A673 (cell line): ENCODE measurements around the gene MICB. TPM values are rescaled to one million over a fixed set of nuclear protein-coding genes. Genes with fewer than 3 reads are reported as not detected.

ENCODE experiments used
- BruUV-seq: library from RNA; stranded (reverse); fragments of 400-500 nt; replicated peaks from 2 replicates; lab custom pipeline; 2021; lab: Mats Ljungman, UMichigan
- CTCF ChIA-PET: fragments of 300-600 bp; sonication (Branson Sonifier 250); formaldehyde crosslinking; loops from one replicate; lab custom pipeline; 2022; ENCODE audit warnings: antibody characterized with exemption; lab: Charles Lee
- POLR2A ChIA-PET: fragments of 300-600 bp; sonication (Branson Sonifier 250); formaldehyde crosslinking; loops from one replicate; lab custom pipeline; 2022; ENCODE audit warnings: antibody characterized with exemption; ENCODE audit not compliant: low non-redundant PET; lab: Charles Lee
- DNase-seq: peaks from one replicate; pipeline ENCODE4 v3.0.0-alpha.2; 2015; ENCODE audit warnings: low spot score
- H3K27ac ChIP-seq: fragments of 200-600 bp; sonication (generic); 2 replicates; pipeline ENCODE4 v1.5.1; 2016; ENCODE audit warnings: mixed run types, low read depth, mild to moderate bottlenecking, mixed read lengths, antibody characterized with exemption, low read length; ENCODE audit not compliant: poor library complexity, severe bottlenecking
- H3K27me3 ChIP-seq: fragments of 200-600 bp; sonication (generic); replicated peaks from 2 replicates; pipeline ENCODE4 v1.6.1; 2017; ENCODE audit warnings: mixed run types, low read depth, mild to moderate bottlenecking, mixed read lengths, antibody characterized with exemption, low read length; ENCODE audit not compliant: insufficient read depth, poor library complexity
- H3K36me3 ChIP-seq: fragments of 200-600 bp; sonication (generic); 2 replicates; pipeline ENCODE4 v1.6.1; 2016; ENCODE audit warnings: mixed run types, mild to moderate bottlenecking, mixed read lengths, antibody characterized with exemption, low read length; ENCODE audit not compliant: insufficient read depth, poor library complexity, severe bottlenecking
- H3K4me1 ChIP-seq: fragments of 200-600 bp; sonication (generic); 2 replicates; pipeline ENCODE4 v1.6.1; 2017; ENCODE audit warnings: mixed run types, mild to moderate bottlenecking, mixed read lengths, antibody characterized with exemption, low read length; ENCODE audit not compliant: insufficient read depth, poor library complexity, severe bottlenecking
- H3K4me3 ChIP-seq: fragments of 200-600 bp; sonication (generic); 2 replicates; pipeline ENCODE4 v1.5.1; 2016; ENCODE audit warnings: low read depth, mixed run types, mild to moderate bottlenecking, mixed read lengths, low read length; ENCODE audit not compliant: poor library complexity, severe bottlenecking
- H3K9me3 ChIP-seq: fragments of 200-600 bp; sonication (generic); 2 replicates; pipeline ENCODE4 v1.6.1; 2016; ENCODE audit warnings: mixed run types, low read depth, mild to moderate bottlenecking, mixed read lengths, antibody characterized with exemption, low read length; ENCODE audit not compliant: poor library complexity, severe bottlenecking
- EZH2 ChIP-seq: fragments of 200-600 bp; sonication (generic); IDR thresholded peaks from 2 replicates; pipeline ENCODE4 v1.6.1; 2017; ENCODE audit warnings: borderline replicate concordance, low read depth, mild to moderate bottlenecking, mixed read lengths, antibody characterized with exemption, low read length; ENCODE audit not compliant: poor library complexity, severe bottlenecking
- intact Hi-C: fragments of 100-400 bp; cut with micrococcal nuclease; formaldehyde crosslinking; loops from one replicate; pipeline ENCODE4 v1.10.0; 2022; ENCODE audit not compliant: unreplicated experiment
- total RNA-seq: library from RNA; stranded (reverse); gene quantifications from 2 replicates; pipeline ENCODE4 v1.2.3, GENCODE V29; 2021
- TF ChIP-seq, protein P1 (sequence below): fragments of 300-800, 200-600 bp; sonication (generic); conservative IDR thresholded peaks from 2 replicates; pipeline ENCODE4 v1.5.1; 2017; ENCODE audit warnings: low read depth, mild to moderate bottlenecking, antibody characterized with exemption, low read length, moderate library complexity, mixed read lengths

Gene MICB
- total RNA-seq, 1 experiment from 2014 or later = 12.7 TPM

DNA sequence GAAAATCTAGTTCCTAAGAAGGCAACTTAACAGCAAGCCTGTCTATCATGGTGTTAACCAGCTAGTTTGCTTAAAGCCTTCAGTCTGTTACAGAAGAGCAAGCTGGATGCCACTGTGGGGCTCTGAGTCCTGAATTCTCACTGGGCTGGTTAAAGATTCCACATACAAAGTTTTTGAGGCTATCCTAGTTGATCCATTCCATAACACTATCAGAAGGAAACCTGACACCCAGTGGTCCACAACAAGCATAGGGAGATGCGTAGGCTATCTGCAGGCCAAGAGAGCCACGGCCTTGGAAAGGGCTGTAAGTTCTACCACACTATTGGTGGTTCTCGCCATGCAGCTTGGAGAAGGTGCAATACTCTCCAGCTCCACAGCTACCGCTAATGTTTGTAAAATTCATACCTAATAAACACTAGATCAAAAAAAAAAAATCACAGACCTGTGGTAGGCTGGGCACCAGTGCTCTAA lies 30.4 kb downstream of the MICB start:
- BruUV-seq = no TSS peak
- peaks cover 36% of the 10 kb centered on the region for H3K36me3 ChIP-seq
- no peaks in the 10 kb centered on the region for H3K27me3 ChIP-seq
- DNase-seq = no peak
- CTCF ChIA-PET = interaction anchor here (0.7 to 1.1 kb wide), 2 partner anchors 18 to 70 kb away, joined by 3 to 4 read pairs; partner anchors contain the start of gene ATP6V1G2
- intact Hi-C loops = no loop called here
- no peaks in the 10 kb centered on the region for H3K9me3 ChIP-seq
- no peak overlapping the region for H3K27ac ChIP-seq
- no peak for TF ChIP-seq EZH2
- TF ChIP-seq, protein P1, sequence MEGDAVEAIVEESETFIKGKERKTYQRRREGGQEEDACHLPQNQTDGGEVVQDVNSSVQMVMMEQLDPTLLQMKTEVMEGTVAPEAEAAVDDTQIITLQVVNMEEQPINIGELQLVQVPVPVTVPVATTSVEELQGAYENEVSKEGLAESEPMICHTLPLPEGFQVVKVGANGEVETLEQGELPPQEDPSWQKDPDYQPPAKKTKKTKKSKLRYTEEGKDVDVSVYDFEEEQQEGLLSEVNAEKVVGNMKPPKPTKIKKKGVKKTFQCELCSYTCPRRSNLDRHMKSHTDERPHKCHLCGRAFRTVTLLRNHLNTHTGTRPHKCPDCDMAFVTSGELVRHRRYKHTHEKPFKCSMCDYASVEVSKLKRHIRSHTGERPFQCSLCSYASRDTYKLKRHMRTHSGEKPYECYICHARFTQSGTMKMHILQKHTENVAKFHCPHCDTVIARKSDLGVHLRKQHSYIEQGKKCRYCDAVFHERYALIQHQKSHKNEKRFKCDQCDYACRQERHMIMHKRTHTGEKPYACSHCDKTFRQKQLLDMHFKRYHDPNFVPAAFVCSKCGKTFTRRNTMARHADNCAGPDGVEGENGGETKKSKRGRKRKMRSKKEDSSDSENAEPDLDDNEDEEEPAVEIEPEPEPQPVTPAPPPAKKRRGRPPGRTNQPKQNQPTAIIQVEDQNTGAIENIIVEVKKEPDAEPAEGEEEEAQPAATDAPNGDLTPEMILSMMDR = no peak
- POLR2A ChIA-PET = interaction anchor here (0.7 kb wide), 1 partner anchor 19 kb away, joined by 3 read pairs; the partner anchor contains the start of gene NFKBIL1
- H3K4me3 ChIP-seq = no peak overlapping the region
- no peaks in the 10 kb centered on the region for H3K4me1 ChIP-seq

- H3K4me3 ChIP-seq = no peak within 1 kb of the TSS
- H3K27me3 ChIP-seq = no peaks in the 10 kb centered on the region
- H3K9me3 ChIP-seq = no peaks in the 10 kb centered on the region
- TF ChIP-seq EZH2 = no peak
- TF ChIP-seq, protein P1 = no peak
- ChIA-PET CTCF (interaction anchor here (1.1 kb wide), 1 partner anchor 17 kb away, joined by 3 read pairs; the partner anchor contains the start of gene ATP6V1G2), POLR2A (interaction anchor here (0.7 kb wide), 1 partner anchor 19 kb away, joined by 3 read pairs; the partner anchor contains the start of gene NFKBIL1)
- H3K36me3 ChIP-seq = peaks cover 41% of the 10 kb centered on the region
- H3K27ac ChIP-seq = no peak within 1 kb of the TSS
- H3K4me1 ChIP-seq = no peaks in the 10 kb centered on the region
- DNase-seq = no peak
- intact Hi-C loops = no loop called here
- BruUV-seq = no TSS peak
Measured at GRCh38 chr6:31528821-31529328, 30.9 kb downstream of the MICB start, which contains the start of gene MCCD1. TSS of gene MCCD1 (plus strand) at chr6:31528962. CDS start at chr6:31529015, 53 bp downstream.

- Histone ChIP-seq H3K36me3 (peaks cover 47% of the 10 kb centered on the region), H3K9me3 (no peaks in the 10 kb centered on the region), H3K27ac (no peak overlapping the region), H3K4me3 (no peak overlapping the region), H3K4me1 (no peaks in the 10 kb centered on the region), H3K27me3 (no peaks in the 10 kb centered on the region)
- TF ChIP-seq, protein P1 = no peak
- no peak for TF ChIP-seq EZH2
- intact Hi-C loops = no loop called here
- CTCF ChIA-PET = interaction anchor here (1.1 kb wide), 1 partner anchor 17 kb away, joined by 3 read pairs; the partner anchor contains the start of gene ATP6V1G2
- no peak for DNase-seq
- no TSS peak for BruUV-seq
- POLR2A ChIA-PET = no interaction called here
Measured at GRCh38 chr6:31529329-31530150, 31.6 kb downstream of the MICB start.
